ENCODE data around the gene TEX29.

Gene TEX29

GRCh38 chr13:111278743-111279652 lies 41.4 kb upstream of the TEX29 start:
- FAIRE-seq (no peak), DNase-seq (ENCODE audit: insufficient read length, low spot score) (no peak)
- TF ChIP-seq CTCF (IDR thresholded peaks at IDR 0.05; ENCODE audit: insufficient read depth, missing control alignments) = no peak

GRCh38 chr13:111280226-111280625 lies 40.2 kb upstream of the TEX29 start:
- DNase-seq (ENCODE audit: insufficient read length, low spot score) = no peak
- no peak for TF ChIP-seq CTCF (IDR thresholded peaks at IDR 0.05; ENCODE audit: insufficient read depth, missing control alignments)
- FAIRE-seq = no peak

- FAIRE-seq (no peak), DNase-seq (ENCODE audit: insufficient read length, low spot score) (no peak)
- TF ChIP-seq CTCF (IDR thresholded peaks at IDR 0.05; ENCODE audit: insufficient read depth, missing control alignments) = no peak
These were observed 39.5 kb upstream of the TEX29 start for GRCh38 chr13:111280681-111281585.

GRCh38 chr13:111281751-111282311 lies 38.6 kb upstream of the TEX29 start:
- no peak for DNase-seq (ENCODE audit: insufficient read length, low spot score)
- no peak for TF ChIP-seq CTCF (IDR thresholded peaks at IDR 0.05; ENCODE audit: insufficient read depth, missing control alignments)
- no peak for FAIRE-seq

GRCh38 chr13:111282425-111282824 lies 38.0 kb upstream of the TEX29 start:
- no peak for FAIRE-seq
- no peak for TF ChIP-seq CTCF (IDR thresholded peaks at IDR 0.05; ENCODE audit: insufficient read depth, missing control alignments)

GRCh38 chr13:111282997-111283396 lies 37.4 kb upstream of the TEX29 start:
- DNase-seq (ENCODE audit: insufficient read length, low spot score) = no peak
- no peak for FAIRE-seq
- no peak for TF ChIP-seq CTCF (IDR thresholded peaks at IDR 0.05; ENCODE audit: insufficient read depth, missing control alignments)

More at GRCh38 chr13:111282425-111282824, 38.0 kb upstream of the TEX29 start:
- DNase-seq (ENCODE audit: insufficient read length, low spot score) = no peak
